GM12873 (cell line): ENCODE measurements around the gene GNAT1.
A peak's percentile ranks its signal among the peaks of the same experiment; 100 is the strongest.

ENCODE experiments used
- CTCF ChIP-seq: IDR thresholded peaks from 2 replicates; pipeline ENCODE4 v1.5.1; 2012; ENCODE audit warnings: low read depth, mild to moderate bottlenecking, moderate library complexity, low read length, control low read depth; ENCODE audit not compliant: insufficient read depth; ENCODE audit errors: missing control alignments

Gene GNAT1

GRCh38 chr3:50221411-50222168, 30.2 kb downstream of the GNAT1 start:
- TF ChIP-seq CTCF: no peak

GRCh38 chr3:50222169-50222528, 30.7 kb downstream of the GNAT1 start:
- TF ChIP-seq CTCF: no peak

GRCh38 chr3:50224639-50225038, 33.2 kb downstream of the GNAT1 start:
- no peak for TF ChIP-seq CTCF

GRCh38 chr3:50226888-50227389, 35.5 kb downstream of the GNAT1 start:
- no peak for TF ChIP-seq CTCF

- TF ChIP-seq CTCF: peak; percentile 74
These were observed 36.2 kb downstream of the GNAT1 start for GRCh38 chr3:50227390-50228183.

GRCh38 chr3:50229490-50229889, 38.1 kb downstream of the GNAT1 start:
- TF ChIP-seq CTCF: no peak

- no peak for TF ChIP-seq CTCF
These were observed 38.8 kb downstream of the GNAT1 start for GRCh38 chr3:50230104-50230793.
